H9 (cell line): ENCODE measurements around the gene CROT. TPM values are rescaled to one million over a fixed set of nuclear protein-coding genes. Genes with fewer than 3 reads are reported as not detected.

Experiments
- DNase-seq: peaks from one replicate; pipeline ENCODE4 v3.0.0-alpha.2; 2017
- H2AFZ ChIP-seq: one replicate; pipeline ENCODE4 v1.6.1; 2013; ENCODE audit warnings: mild to moderate bottlenecking, low read length, control low read depth, moderate library complexity
- H2AK5ac ChIP-seq: 2 replicates; pipeline ENCODE4 v1.6.1; 2013; ENCODE audit warnings: low read length, control low read depth, mixed read lengths; ENCODE audit not compliant: insufficient read length
- H2BK120ac ChIP-seq: one replicate; pipeline ENCODE4 v1.6.1; 2013; ENCODE audit warnings: low read depth, mild to moderate bottlenecking, low read length, control low read depth, inconsistent platforms; ENCODE audit not compliant: poor library complexity, severe bottlenecking
- H2BK12ac ChIP-seq: 2 replicates; pipeline ENCODE4 v1.6.1; 2013; ENCODE audit warnings: low read length, control low read depth, mixed read lengths, low read depth; ENCODE audit not compliant: insufficient read length
- H2BK15ac ChIP-seq: 2 replicates; pipeline ENCODE4 v1.6.1; 2013; ENCODE audit warnings: low read depth, low read length, control low read depth
- H2BK20ac ChIP-seq: one replicate; pipeline ENCODE4 v1.6.1; 2013; ENCODE audit warnings: low read depth, mild to moderate bottlenecking, low read length, control low read depth, inconsistent platforms; ENCODE audit not compliant: poor library complexity, severe bottlenecking
- H2BK5ac ChIP-seq: 2 replicates; pipeline ENCODE4 v1.6.1; 2013; ENCODE audit warnings: low read length, control low read depth, mixed read lengths; ENCODE audit not compliant: insufficient read length
- H3K14ac ChIP-seq: 2 replicates; pipeline ENCODE4 v1.6.1; 2013; ENCODE audit warnings: low read length, control low read depth; ENCODE audit not compliant: insufficient read depth
- H3K18ac ChIP-seq: 2 replicates; pipeline ENCODE4 v1.6.1; 2013; ENCODE audit warnings: low read depth, mild to moderate bottlenecking, mixed read lengths, low read length, control low read depth; ENCODE audit not compliant: insufficient read length
- H3K23ac ChIP-seq: 2 replicates; pipeline ENCODE4 v1.6.1; 2013; ENCODE audit warnings: low read length, control low read depth, mixed read lengths, low read depth; ENCODE audit not compliant: insufficient read length
- H3K23me2 ChIP-seq: 2 replicates; pipeline ENCODE4 v1.6.1; 2013; ENCODE audit warnings: low read depth, mild to moderate bottlenecking, mixed read lengths, low read length, control low read depth; ENCODE audit not compliant: insufficient read length, poor library complexity, severe bottlenecking
- H3K27ac ChIP-seq: 2 replicates; pipeline ENCODE4 v1.5.1; 2013; ENCODE audit warnings: low read length, control low read depth, mixed read lengths, low read depth; ENCODE audit not compliant: insufficient read length
- H3K27me3 ChIP-seq: 2 replicates; pipeline ENCODE4 v1.6.1; 2013; ENCODE audit warnings: low read length, control low read depth, inconsistent platforms; ENCODE audit not compliant: insufficient read depth
- H3K4ac ChIP-seq: 2 replicates; pipeline ENCODE4 v1.6.1; 2013; ENCODE audit warnings: low read depth, mild to moderate bottlenecking, control low read depth, inconsistent platforms, low read length, moderate library complexity
- H3K4me1 ChIP-seq: 2 replicates; pipeline ENCODE4 v1.6.1; 2013; ENCODE audit warnings: low read length, control low read depth, inconsistent platforms; ENCODE audit not compliant: insufficient read depth
- H3K4me2 ChIP-seq: 2 replicates; pipeline ENCODE4 v1.6.1; 2013; ENCODE audit warnings: low read length, control low read depth, mixed read lengths; ENCODE audit not compliant: insufficient read length, insufficient read depth
- H3K56ac ChIP-seq: 2 replicates; pipeline ENCODE4 v1.6.1; 2013; ENCODE audit warnings: low read depth, mild to moderate bottlenecking, mixed read lengths, low read length, control low read depth; ENCODE audit not compliant: insufficient read length
- H3K79me1 ChIP-seq: 2 replicates; pipeline ENCODE4 v1.6.1; 2013; ENCODE audit warnings: low read depth, mild to moderate bottlenecking, moderate library complexity, low read length, control low read depth, inconsistent platforms; ENCODE audit not compliant: insufficient read depth, poor library complexity, severe bottlenecking
- H3K79me2 ChIP-seq: 2 replicates; pipeline ENCODE4 v1.6.1; 2013; ENCODE audit warnings: low read length, control low read depth, inconsistent platforms; ENCODE audit not compliant: insufficient read depth
- H3K9ac ChIP-seq: 2 replicates; pipeline ENCODE4 v1.6.1; 2013; ENCODE audit warnings: low read length, control low read depth, mixed read lengths; ENCODE audit not compliant: insufficient read length; ENCODE audit errors: extremely low read depth
- H3K9me3 ChIP-seq: one replicate; pipeline ENCODE4 v1.6.1; 2013; ENCODE audit warnings: low read depth, low read length, inconsistent platforms; ENCODE audit not compliant: control insufficient read depth
- H3T11ph ChIP-seq: one replicate; pipeline ENCODE4 v1.6.1; 2013; ENCODE audit warnings: mild to moderate bottlenecking, low read length, control low read depth, inconsistent platforms
- H4K20me1 ChIP-seq: one replicate; pipeline ENCODE4 v1.6.1; 2013; ENCODE audit not compliant: control insufficient read depth, insufficient read length, insufficient read depth
- H4K5ac ChIP-seq: 2 replicates; pipeline ENCODE4 v1.6.1; 2013; ENCODE audit warnings: low read depth, mild to moderate bottlenecking, mixed read lengths, low read length, control low read depth; ENCODE audit not compliant: insufficient read length
- H4K8ac ChIP-seq: replicated peaks from 2 replicates; pipeline ENCODE4 v1.6.1; 2013; ENCODE audit warnings: low read length, control low read depth, mixed read lengths, low read depth; ENCODE audit not compliant: insufficient read length
- H4K91ac ChIP-seq: 2 replicates; pipeline ENCODE4 v1.6.1; 2013; ENCODE audit warnings: low read depth, mild to moderate bottlenecking, moderate library complexity, mixed read lengths, low read length, control low read depth; ENCODE audit not compliant: insufficient read length
- H3K27ac Mint-ChIP-seq, 3 experiments: 2 replicates in 2 of 3; 3 replicates in 1 of 3; pipeline ENCODE4 v1.8.0; 2020 to 2021; ENCODE audit warnings: mixed read lengths in 3 of 3, mild to moderate bottlenecking in 1 of 3, moderate library complexity in 1 of 3
- H3K27me3 Mint-ChIP-seq: 2 replicates; pipeline ENCODE4 v1.8.0; 2021; ENCODE audit warnings: low read depth, mild to moderate bottlenecking, moderate library complexity, mixed read lengths
- H3K36me3 Mint-ChIP-seq, 3 experiments: 2 replicates in 2 of 3; 3 replicates in 1 of 3; pipeline ENCODE4 v1.8.0; 2020 to 2021; ENCODE audit warnings: low read depth in 3 of 3, mixed read lengths in 3 of 3; ENCODE audit not compliant: insufficient read depth in 1 of 3
- H3K4me1 Mint-ChIP-seq, 2 experiments: 2 replicates each; pipeline ENCODE4 v1.8.0; 2020; ENCODE audit warnings: mixed read lengths in 2 of 2
- H3K4me3 Mint-ChIP-seq, 2 experiments: 2 replicates in 1 of 2; 3 replicates in 1 of 2; pipeline ENCODE4 v1.8.0; 2020 to 2021; ENCODE audit warnings: mild to moderate bottlenecking in 2 of 2, mixed read lengths in 2 of 2, moderate library complexity in 1 of 2
- H3K9me3 Mint-ChIP-seq, 2 experiments: 2 replicates in 1 of 2; 3 replicates in 1 of 2; pipeline ENCODE4 v1.8.0; 2020; ENCODE audit warnings: mild to moderate bottlenecking in 2 of 2, mixed read lengths in 2 of 2, moderate library complexity in 1 of 2
- total RNA-seq: library from RNA; stranded (reverse); gene quantifications from 2 replicates; pipeline ENCODE4 v1.2.1, GENCODE V29; 2021
- TF ChIP-seq, protein P1 (sequence below): fragments of 200-600 bp; sonication (generic); conservative IDR thresholded peaks from 3 replicates; pipeline ENCODE4 v1.8.0; 2021; ENCODE audit warnings: antibody characterized with exemption, mild to moderate bottlenecking

Gene CROT
- total RNA-seq, 1 experiment from 2014 or later: 6.0 TPM

GRCh38 chr7:87364246-87364645 lies 18.8 kb downstream of the CROT start:
- H3K4me2 ChIP-seq: no peak overlapping the region
- H3K4ac ChIP-seq: no peak overlapping the region
- H3K27ac ChIP-seq: no peak overlapping the region
- H3K36me3 Mint-ChIP-seq: peaks cover 3 to 8% (median 5%) of the 10 kb centered on the region in 3 experiments; a peak in 3 of 7 replicates
- H3K18ac ChIP-seq: no peak overlapping the region
- H3T11ph ChIP-seq: no peak overlapping the region
- H3K4me3 Mint-ChIP-seq: no peak overlapping the region
- H3K9me3 Mint-ChIP-seq: no peaks in the 10 kb centered on the region
- no peak for DNase-seq
- no peak overlapping the region for H2BK12ac ChIP-seq
- H3K56ac ChIP-seq: no peak overlapping the region
- H3K27me3 Mint-ChIP-seq: no peaks in the 10 kb centered on the region
- no peak overlapping the region for H3K27ac Mint-ChIP-seq
- H3K79me2 ChIP-seq: no peaks in the 10 kb centered on the region
- no peak overlapping the region for H2BK120ac ChIP-seq
- H4K20me1 ChIP-seq: no peaks in the 10 kb centered on the region
- H3K23me2 ChIP-seq: no peaks in the 10 kb centered on the region
- no peak overlapping the region for H4K5ac ChIP-seq
- no peaks in the 10 kb centered on the region for H3K4me1 ChIP-seq
- no peak overlapping the region for H3K14ac ChIP-seq
- no peaks in the 10 kb centered on the region for H3K79me1 ChIP-seq
- peaks cover 2 to 3% of the 10 kb centered on the region in 2 experiments; a peak in 1 of 4 replicates for H3K4me1 Mint-ChIP-seq
- no peak overlapping the region for H2BK15ac ChIP-seq
- H3K9ac ChIP-seq: no peak overlapping the region
- H3K23ac ChIP-seq: no peak overlapping the region
- H4K8ac ChIP-seq: no peak overlapping the region
- H4K91ac ChIP-seq: no peak overlapping the region
- H2BK20ac ChIP-seq: no peak overlapping the region
- H3K27me3 ChIP-seq: no peaks in the 10 kb centered on the region; the same call in 1 of the 2 replicates
- H2AFZ ChIP-seq: no peak overlapping the region
- TF ChIP-seq, protein P1, sequence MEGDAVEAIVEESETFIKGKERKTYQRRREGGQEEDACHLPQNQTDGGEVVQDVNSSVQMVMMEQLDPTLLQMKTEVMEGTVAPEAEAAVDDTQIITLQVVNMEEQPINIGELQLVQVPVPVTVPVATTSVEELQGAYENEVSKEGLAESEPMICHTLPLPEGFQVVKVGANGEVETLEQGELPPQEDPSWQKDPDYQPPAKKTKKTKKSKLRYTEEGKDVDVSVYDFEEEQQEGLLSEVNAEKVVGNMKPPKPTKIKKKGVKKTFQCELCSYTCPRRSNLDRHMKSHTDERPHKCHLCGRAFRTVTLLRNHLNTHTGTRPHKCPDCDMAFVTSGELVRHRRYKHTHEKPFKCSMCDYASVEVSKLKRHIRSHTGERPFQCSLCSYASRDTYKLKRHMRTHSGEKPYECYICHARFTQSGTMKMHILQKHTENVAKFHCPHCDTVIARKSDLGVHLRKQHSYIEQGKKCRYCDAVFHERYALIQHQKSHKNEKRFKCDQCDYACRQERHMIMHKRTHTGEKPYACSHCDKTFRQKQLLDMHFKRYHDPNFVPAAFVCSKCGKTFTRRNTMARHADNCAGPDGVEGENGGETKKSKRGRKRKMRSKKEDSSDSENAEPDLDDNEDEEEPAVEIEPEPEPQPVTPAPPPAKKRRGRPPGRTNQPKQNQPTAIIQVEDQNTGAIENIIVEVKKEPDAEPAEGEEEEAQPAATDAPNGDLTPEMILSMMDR: no peak
- no peaks in the 10 kb centered on the region for H3K9me3 ChIP-seq
- no peak overlapping the region for H2AK5ac ChIP-seq
- H2BK5ac ChIP-seq: no peak overlapping the region
